ENCODE data around the gene UNCX.

- TF ChIP-seq CTCF (IDR thresholded peaks at IDR 0.05; ENCODE audit: insufficient read depth, low read length, poor library complexity, severe bottlenecking) (no peak), EZH2phosphoT487 (conservative IDR thresholded peaks at IDR 0.05; ENCODE audit: low read length) (no peak)
Measured at GRCh38 chr7:1209097-1209496, 23.6 kb upstream of the UNCX start.
